Mesodermal cell (in vitro differentiated cells): ENCODE results near the gene TP73.

ENCODE experiments used
- H3K27ac ChIP-seq: 2 replicates; pipeline ENCODE4 v1.7.0; 2013; ENCODE audit warnings: mild to moderate bottlenecking, low read depth, low read length, moderate library complexity; ENCODE audit not compliant: severe bottlenecking
- H3K36me3 ChIP-seq: 2 replicates; pipeline ENCODE4 v1.7.1; 2013; ENCODE audit warnings: mild to moderate bottlenecking, low read length, moderate library complexity; ENCODE audit not compliant: control insufficient read depth, insufficient read depth
- H3K4me1 ChIP-seq: one replicate; pipeline ENCODE4 v1.7.1; 2013; ENCODE audit warnings: mild to moderate bottlenecking, low read length; ENCODE audit not compliant: insufficient read depth, control insufficient read depth, poor library complexity, severe bottlenecking
- H3K4me3 ChIP-seq: 2 replicates; pipeline ENCODE4 v1.7.0; 2013; ENCODE audit warnings: low read length, control low read depth, mild to moderate bottlenecking; ENCODE audit not compliant: insufficient read depth, poor library complexity, severe bottlenecking; ENCODE audit errors: extremely low read depth
- H3K9me3 ChIP-seq: 2 replicates; pipeline ENCODE4 v1.7.1; 2013; ENCODE audit warnings: mild to moderate bottlenecking, low read length, moderate library complexity; ENCODE audit not compliant: control insufficient read depth
- WGBS, 2 experiments: methylation state at CpG; one replicate each; pipeline ENCODE4 v1.1.5; 2013; ENCODE audit warnings: missing lambda C conversion rate in 2 of 2; ENCODE audit not compliant: insufficient coverage in 2 of 2; 5-methylcytosine and 5-hydroxymethylcytosine counted together

TP73 gene

GRCh38 chr1:3669421-3669821, 17.1 kb downstream of the TP73 start:
- H3K9me3 ChIP-seq = no peaks in the 10 kb centered on the region
- H3K4me1 ChIP-seq = peaks cover 9% of the 10 kb centered on the region
- whole genome bisulfite sequencing, 2 experiments = 87 to 89% methylated on average over 12 to 13 of the region's 14 CpGs
- no peak overlapping the region for H3K27ac ChIP-seq
- no peaks in the 10 kb centered on the region for H3K36me3 ChIP-seq
- no peak overlapping the region for H3K4me3 ChIP-seq

- 86 to 93% methylated on average over 7 to 8 of the region's 9 CpGs for WGBS, 2 experiments
These were observed 17.7 kb downstream of the TP73 start for GRCh38 chr1:3669971-3670431.

GRCh38 chr1:3670823-3671265, 18.5 kb downstream of the TP73 start:
- Histone ChIP-seq H3K4me3 (no peak overlapping the region), H3K27ac (no peak overlapping the region), H3K4me1 (peaks cover 9% of the 10 kb centered on the region), H3K9me3 (no peaks in the 10 kb centered on the region), H3K36me3 (no peaks in the 10 kb centered on the region)
- WGBS, 2 experiments = 89 to 94% methylated on average over 12 to 15 of the region's 15 CpGs

More at GRCh38 chr1:3669971-3670431, 17.7 kb downstream of the TP73 start:
- Histone ChIP-seq H3K9me3 (no peaks in the 10 kb centered on the region), H3K36me3 (no peaks in the 10 kb centered on the region), H3K27ac (no peak overlapping the region), H3K4me3 (no peak overlapping the region), H3K4me1 (peaks cover 9% of the 10 kb centered on the region)

- Histone ChIP-seq H3K9me3 (no peaks in the 10 kb centered on the region), H3K36me3 (no peaks in the 10 kb centered on the region), H3K4me3 (no peak overlapping the region), H3K27ac (no peak overlapping the region), H3K4me1 (peaks cover 9% of the 10 kb centered on the region)
- WGBS, 2 experiments = 56 to 67% methylated on average over 22 to 26 of the region's 29 CpGs
These were observed 19.3 kb downstream of the TP73 start for GRCh38 chr1:3671371-3672180.

- Histone ChIP-seq H3K4me3 (no peak overlapping the region), H3K9me3 (no peaks in the 10 kb centered on the region), H3K27ac (no peak overlapping the region), H3K4me1 (peaks cover 9% of the 10 kb centered on the region), H3K36me3 (no peaks in the 10 kb centered on the region)
- WGBS, 2 experiments = 79 to 91% methylated on average over 15 to 21 of the region's 21 CpGs
These were observed 20.1 kb downstream of the TP73 start for GRCh38 chr1:3672231-3672970.

- 93% methylated on average over 16 to 17 of the region's 17 CpGs for WGBS, 2 experiments
- Histone ChIP-seq H3K4me1 (peaks cover 9% of the 10 kb centered on the region), H3K4me3 (no peak overlapping the region), H3K27ac (no peak overlapping the region), H3K9me3 (no peaks in the 10 kb centered on the region), H3K36me3 (no peaks in the 10 kb centered on the region)
These were observed 20.6 kb downstream of the TP73 start for GRCh38 chr1:3672971-3673361.

- H3K36me3 ChIP-seq = no peaks in the 10 kb centered on the region
- WGBS, 2 experiments = 85 to 94% methylated on average over 19 to 21 of the region's 25 CpGs
- no peak overlapping the region for H3K4me3 ChIP-seq
- H3K4me1 ChIP-seq = peaks cover 8% of the 10 kb centered on the region
- H3K27ac ChIP-seq = no peak overlapping the region
- H3K9me3 ChIP-seq = no peaks in the 10 kb centered on the region
These were observed 21.2 kb downstream of the TP73 start for GRCh38 chr1:3673381-3674099.

- 78 to 82% methylated on average over 21 to 25 of the region's 30 CpGs for WGBS, 2 experiments
- Histone ChIP-seq H3K9me3 (no peaks in the 10 kb centered on the region), H3K36me3 (no peaks in the 10 kb centered on the region), H3K4me3 (no peak overlapping the region), H3K4me1 (peaks cover 4% of the 10 kb centered on the region), H3K27ac (no peak overlapping the region)
These were observed 22.1 kb downstream of the TP73 start for GRCh38 chr1:3674100-3675094.

- 87 to 94% methylated on average over 7 to 9 of the region's 11 CpGs for WGBS, 2 experiments
- Histone ChIP-seq H3K36me3 (no peaks in the 10 kb centered on the region), H3K27ac (no peak overlapping the region), H3K9me3 (no peaks in the 10 kb centered on the region), H3K4me3 (no peak overlapping the region), H3K4me1 (peaks cover 4% of the 10 kb centered on the region)
These were observed 23.1 kb downstream of the TP73 start for GRCh38 chr1:3675436-3675835.
